Measurements from ENCODE around the gene CDC27.

The CDC27 gene

GRCh38 chr17:47180337-47180736, 8.8 kb downstream of the CDC27 start:
- no peak overlapping the region for H3K4me2 ChIP-seq (ENCODE audit: insufficient read depth, low read length)
- H3K79me2 ChIP-seq (ENCODE audit: insufficient read depth, low read length) = peaks cover 100% of the 10 kb centered on the region
- H3K36me3 ChIP-seq (ENCODE audit: insufficient read depth, low read length) = peaks cover 57% of the 10 kb centered on the region
- peaks cover 8% of the 10 kb centered on the region for H3K4me1 ChIP-seq (ENCODE audit: insufficient read depth, low read length)
- TF ChIP-seq, protein P1, sequence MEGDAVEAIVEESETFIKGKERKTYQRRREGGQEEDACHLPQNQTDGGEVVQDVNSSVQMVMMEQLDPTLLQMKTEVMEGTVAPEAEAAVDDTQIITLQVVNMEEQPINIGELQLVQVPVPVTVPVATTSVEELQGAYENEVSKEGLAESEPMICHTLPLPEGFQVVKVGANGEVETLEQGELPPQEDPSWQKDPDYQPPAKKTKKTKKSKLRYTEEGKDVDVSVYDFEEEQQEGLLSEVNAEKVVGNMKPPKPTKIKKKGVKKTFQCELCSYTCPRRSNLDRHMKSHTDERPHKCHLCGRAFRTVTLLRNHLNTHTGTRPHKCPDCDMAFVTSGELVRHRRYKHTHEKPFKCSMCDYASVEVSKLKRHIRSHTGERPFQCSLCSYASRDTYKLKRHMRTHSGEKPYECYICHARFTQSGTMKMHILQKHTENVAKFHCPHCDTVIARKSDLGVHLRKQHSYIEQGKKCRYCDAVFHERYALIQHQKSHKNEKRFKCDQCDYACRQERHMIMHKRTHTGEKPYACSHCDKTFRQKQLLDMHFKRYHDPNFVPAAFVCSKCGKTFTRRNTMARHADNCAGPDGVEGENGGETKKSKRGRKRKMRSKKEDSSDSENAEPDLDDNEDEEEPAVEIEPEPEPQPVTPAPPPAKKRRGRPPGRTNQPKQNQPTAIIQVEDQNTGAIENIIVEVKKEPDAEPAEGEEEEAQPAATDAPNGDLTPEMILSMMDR (IDR thresholded peaks at IDR 0.05; ENCODE audit: borderline replicate concordance, extremely low read depth, low read length, poor library complexity, severe bottlenecking) = no peak
- no peak for TF ChIP-seq EZH2 (IDR thresholded peaks at IDR 0.05; ENCODE audit: borderline replicate concordance, low read depth, low read length, severe bottlenecking)
- H3K27me3 ChIP-seq (ENCODE audit: insufficient read depth, low read length, poor library complexity) = no peaks in the 10 kb centered on the region
- no peaks in the 10 kb centered on the region for H3K9me3 ChIP-seq (ENCODE audit: insufficient read depth, low read length, severe bottlenecking)
- no peak overlapping the region for H2AFZ ChIP-seq (ENCODE audit: low read depth, low read length)
- DNase-seq (no peak), ATAC-seq (ENCODE audit: insufficient read depth, low read depth) (no peak)
- no peak overlapping the region for H3K9ac ChIP-seq (ENCODE audit: low read depth, low read length)
- H3K27ac ChIP-seq (ENCODE audit: low read length) = no peak overlapping the region
- peaks cover 69% of the 10 kb centered on the region for H4K20me1 ChIP-seq (ENCODE audit: insufficient read depth, low read length)
- no peak overlapping the region for H3K4me3 ChIP-seq (ENCODE audit: low read depth in 1 of 2, low read length in 2 of 2)

GRCh38 chr17:47179141-47179540, 10.0 kb downstream of the CDC27 start:
- H3K79me2 ChIP-seq (ENCODE audit: insufficient read depth, low read length) = peaks cover 100% of the 10 kb centered on the region
- peaks cover 70% of the 10 kb centered on the region; the same call in 1 of the 2 replicates for H4K20me1 ChIP-seq (ENCODE audit: insufficient read depth, low read length)
- no peak overlapping the region for H2AFZ ChIP-seq (ENCODE audit: low read depth, low read length)
- no peak for DNase-seq
- H3K4me1 ChIP-seq (ENCODE audit: insufficient read depth, low read length) = peaks cover 3% of the 10 kb centered on the region; the same call in 1 of the 2 replicates
- H3K9me3 ChIP-seq (ENCODE audit: insufficient read depth, low read length, severe bottlenecking) = no peaks in the 10 kb centered on the region
- H3K27ac ChIP-seq (ENCODE audit: low read length) = no peak overlapping the region
- H3K4me2 ChIP-seq (ENCODE audit: insufficient read depth, low read length) = no peak overlapping the region
- H3K9ac ChIP-seq (ENCODE audit: low read depth, low read length) = no peak overlapping the region
- peaks cover 69% of the 10 kb centered on the region for H3K36me3 ChIP-seq (ENCODE audit: insufficient read depth, low read length)
- H3K27me3 ChIP-seq (ENCODE audit: insufficient read depth, low read length, poor library complexity) = no peaks in the 10 kb centered on the region
- no peak for TF ChIP-seq EZH2 (IDR thresholded peaks at IDR 0.05; ENCODE audit: borderline replicate concordance, low read depth, low read length, severe bottlenecking)
- TF ChIP-seq, protein P1 (IDR thresholded peaks at IDR 0.05; ENCODE audit: borderline replicate concordance, extremely low read depth, low read length, poor library complexity, severe bottlenecking) = no peak
- ATAC-seq (ENCODE audit: insufficient read depth, low read depth) = no peak
- no peak overlapping the region for H3K4me3 ChIP-seq (ENCODE audit: low read depth in 1 of 2, low read length in 2 of 2)

GRCh38 chr17:47177261-47177660, 11.8 kb downstream of the CDC27 start:
- Histone ChIP-seq H2AFZ (ENCODE audit: low read depth, low read length) (no peak overlapping the region), H3K36me3 (ENCODE audit: insufficient read depth, low read length) (peaks cover 78% of the 10 kb centered on the region), H3K4me1 (ENCODE audit: insufficient read depth, low read length) (no peaks in the 10 kb centered on the region), H3K79me2 (ENCODE audit: insufficient read depth, low read length) (peaks cover 99% of the 10 kb centered on the region), H3K4me2 (ENCODE audit: insufficient read depth, low read length) (no peak overlapping the region), H4K20me1 (ENCODE audit: insufficient read depth, low read length) (peaks cover 62% of the 10 kb centered on the region; the same call in 1 of the 2 replicates), H3K9ac (ENCODE audit: low read depth, low read length) (no peak overlapping the region), H3K9me3 (ENCODE audit: insufficient read depth, low read length, severe bottlenecking) (no peaks in the 10 kb centered on the region), H3K27ac (ENCODE audit: low read length) (no peak overlapping the region), H3K4me3 (ENCODE audit: low read depth in 1 of 2, low read length in 2 of 2) (no peak overlapping the region), H3K27me3 (ENCODE audit: insufficient read depth, low read length, poor library complexity) (no peaks in the 10 kb centered on the region)
- no peak for DNase-seq
- TF ChIP-seq EZH2 (IDR thresholded peaks at IDR 0.05; ENCODE audit: borderline replicate concordance, low read depth, low read length, severe bottlenecking) = no peak
- TF ChIP-seq, protein P1 (IDR thresholded peaks at IDR 0.05; ENCODE audit: borderline replicate concordance, extremely low read depth, low read length, poor library complexity, severe bottlenecking) = no peak
- ATAC-seq (ENCODE audit: insufficient read depth, low read depth) = no peak
